Cardiac septum (tissue), 1 donor: ENCODE measurements around the gene GNAL. TPM values are rescaled to one million over a fixed set of nuclear protein-coding genes. Genes with fewer than 3 reads are reported as not detected.
"Not testable (repeated sequence)": the region's sequence is repeated elsewhere in the genome, so short reads cannot be mapped to it uniquely, and the experiment has no call there.

Experiments
- DNase-seq: peaks from one replicate; pipeline ENCODE4 v3.0.0-alpha.2; 2020; ENCODE audit warnings: low spot score
- intact Hi-C: fragments of 100-400 bp; cut with DNase I; formaldehyde crosslinking; loops from one replicate; pipeline ENCODE4 v1.14.0; 2022
- total RNA-seq: library from RNA; stranded (reverse); fragmentation: NEBNext Ultra II Directional; extraction: Animal tissue kit (Norgen Biotek cat#: 25700); gene quantifications from one replicate; pipeline ENCODE4 v1.2.1, GENCODE V29; 2021
- donor health status: DM: no; HTN: no; CAD: no.

Gene GNAL
- total RNA-seq, 1 donor from 2014 or later = 1.1 TPM

- intact Hi-C loops = no loop called here
- DNase-seq = no peak
Observed at GRCh38 chr18:11828786-11829432, 139.8 kb downstream of the GNAL start.

DNA sequence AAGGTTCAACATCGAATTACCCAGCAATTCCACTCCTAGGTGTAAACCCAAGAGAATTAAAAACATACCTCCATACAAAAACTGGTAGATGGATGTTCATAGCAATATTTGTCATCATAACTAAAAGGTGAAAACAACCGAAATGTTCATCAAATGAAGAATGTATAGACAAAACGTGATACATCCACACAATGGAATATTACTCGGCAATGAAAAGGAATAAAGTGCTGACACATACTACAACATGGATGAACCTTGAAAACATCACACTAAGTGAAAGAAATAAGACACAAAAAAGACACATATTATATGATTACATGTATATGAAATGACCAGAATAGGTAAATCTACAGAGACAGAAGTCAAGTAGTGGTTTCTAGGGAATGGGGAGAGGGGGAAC is 141.5 kb downstream of the GNAL start:
- no peak for DNase-seq
- intact Hi-C loops = no loop called here

DNA sequence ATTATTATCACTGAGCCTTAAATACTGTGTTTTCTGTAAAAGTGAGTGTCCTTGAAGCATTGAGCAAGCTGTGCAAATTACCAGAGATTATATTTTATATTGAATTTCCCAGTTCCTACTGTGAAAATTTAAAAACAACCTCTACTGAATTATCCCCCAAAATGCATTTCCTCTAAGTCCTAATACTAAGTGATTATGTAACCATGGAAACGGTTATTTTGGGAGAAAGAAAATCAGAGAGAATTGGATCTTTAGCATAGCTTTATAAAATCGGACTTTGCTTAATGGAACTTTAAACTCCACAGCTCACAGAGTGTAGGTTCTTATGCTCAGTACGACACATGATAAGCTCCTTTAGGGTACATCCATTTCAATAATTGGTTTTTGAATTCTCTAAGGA is 142.9 kb downstream of the GNAL start:
- intact Hi-C loops = no loop called here
- DNase-seq = no peak

GRCh38 chr18:11834772-11835171 is 145.7 kb downstream of the GNAL start:
- intact Hi-C loops = no loop called here

GRCh38 chr18:11839556-11839955 is 150.5 kb downstream of the GNAL start:
- intact Hi-C loops = no loop called here
- DNase-seq = no peak

More at GRCh38 chr18:11834772-11835171, 145.7 kb downstream of the GNAL start:
- DNase-seq = no peak

DNA sequence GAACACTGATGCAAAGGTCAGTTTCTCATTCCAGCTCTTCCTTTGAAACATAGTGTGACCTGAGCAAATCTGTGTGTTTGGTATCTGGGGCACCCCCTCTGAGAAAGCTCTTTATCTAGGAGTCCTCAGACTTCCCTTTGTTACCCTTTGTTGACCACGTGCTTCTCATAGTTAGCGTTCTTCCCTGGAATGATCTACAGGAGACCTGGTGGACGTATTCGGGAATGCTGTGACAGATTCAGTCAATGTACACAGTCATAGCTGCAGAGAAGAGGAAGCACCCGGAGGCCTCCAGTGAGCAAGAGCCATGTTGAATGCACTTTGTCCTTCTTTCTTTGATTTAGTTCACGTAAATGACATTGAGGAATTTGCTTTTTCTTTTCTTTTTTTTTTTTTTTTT is 151.4 kb downstream of the GNAL start:
- no peak for DNase-seq
- intact Hi-C loops = no loop called here

- DNase-seq = no peak
Observed at GRCh38 chr18:11842562-11842961, 153.5 kb downstream of the GNAL start.

GRCh38 chr18:11844436-11844835 is 155.4 kb downstream of the GNAL start:
- intact Hi-C loops = no loop called here
- no peak for DNase-seq

More at GRCh38 chr18:11842562-11842961, 153.5 kb downstream of the GNAL start:
- intact Hi-C loops = no loop called here

DNA sequence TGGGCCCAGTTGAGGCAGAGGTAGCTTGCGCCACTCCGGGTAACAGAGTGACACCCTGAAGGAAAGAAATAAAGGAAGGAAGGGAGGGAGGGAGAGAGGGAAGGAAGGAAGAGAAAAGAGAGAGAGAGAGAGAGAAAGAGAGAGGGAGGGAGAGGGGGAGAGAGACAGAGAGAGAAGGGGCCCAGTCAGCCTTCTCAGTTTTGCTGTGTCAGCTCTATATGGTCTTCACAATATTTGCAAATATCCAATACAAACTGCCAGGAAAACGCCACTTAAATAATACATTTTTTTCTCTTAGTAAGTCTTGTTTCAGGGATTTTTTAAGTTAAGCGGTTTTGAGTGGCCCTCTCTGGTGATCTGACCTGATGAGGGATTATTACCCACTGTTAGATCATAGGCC is 156.6 kb downstream of the GNAL start:
- no peak for DNase-seq
- intact Hi-C loops = no loop called here

- intact Hi-C loops = no loop called here
- DNase-seq = no peak
Observed at GRCh38 chr18:11847811-11848210, 158.7 kb downstream of the GNAL start.

DNA sequence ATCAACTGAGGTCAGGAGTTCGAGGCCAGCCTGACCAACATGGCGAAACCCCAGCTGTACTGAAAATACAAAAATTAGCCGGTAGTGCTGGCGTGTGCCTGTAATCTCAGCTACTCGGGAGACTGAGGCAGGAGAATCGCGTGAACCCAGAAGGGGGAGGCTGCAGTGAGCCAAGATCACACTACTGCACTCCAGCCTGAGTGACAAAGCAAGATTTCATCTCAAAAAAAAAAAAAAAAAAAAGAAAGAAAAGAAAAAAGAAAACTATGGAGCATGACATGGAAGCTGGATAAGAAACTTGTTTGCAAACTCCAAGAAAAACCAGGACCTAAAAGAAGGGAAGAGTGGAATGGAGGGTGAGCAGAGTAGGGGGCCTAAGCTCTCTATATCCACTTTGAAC is 160.2 kb downstream of the GNAL start:
- intact Hi-C loops = no loop called here
- no peak for DNase-seq

DNA sequence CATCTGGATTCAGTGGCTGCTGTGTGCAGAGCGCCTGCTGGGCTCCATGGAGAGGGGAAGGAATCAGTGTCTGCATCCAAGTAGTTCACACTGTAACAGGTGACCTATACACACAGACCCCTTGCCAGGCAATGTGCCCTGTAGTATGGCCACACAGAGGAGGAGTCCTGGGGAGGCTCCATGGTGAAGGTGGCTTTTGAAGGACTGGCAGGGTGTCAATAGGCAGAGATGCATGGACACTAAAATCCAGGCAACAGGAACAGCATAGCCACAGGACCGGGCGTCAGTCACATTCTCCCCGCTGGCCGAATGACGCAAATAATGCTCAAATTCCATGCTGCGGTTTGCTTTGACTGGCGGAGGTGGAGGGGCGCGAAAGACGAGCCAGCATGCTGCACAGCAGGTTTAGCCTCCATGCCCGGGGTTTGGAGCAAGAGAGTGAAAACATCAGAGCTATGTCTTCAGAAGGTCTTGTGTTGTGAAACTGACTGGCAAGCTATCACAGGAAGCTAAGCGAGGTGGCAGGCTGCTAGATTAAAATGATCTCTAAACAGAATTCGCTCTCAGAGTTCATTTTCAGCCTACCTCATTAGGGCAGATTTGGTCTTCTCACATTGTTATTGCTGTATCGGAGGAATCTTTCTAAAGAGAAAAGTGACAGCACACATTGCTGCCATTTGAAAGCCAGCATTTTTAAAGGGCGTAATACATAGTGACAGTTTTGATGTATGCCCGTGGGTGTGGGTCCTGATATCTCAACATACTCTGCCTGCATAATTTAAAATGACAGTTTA is 161.0 kb downstream of the GNAL start:
- DNase-seq = peak; percentile 80
- intact Hi-C loops = loop anchor here (2.0 kb wide), 1 partner anchor 59 kb away; the partner anchor contains the start of gene MPPE1

DNA sequence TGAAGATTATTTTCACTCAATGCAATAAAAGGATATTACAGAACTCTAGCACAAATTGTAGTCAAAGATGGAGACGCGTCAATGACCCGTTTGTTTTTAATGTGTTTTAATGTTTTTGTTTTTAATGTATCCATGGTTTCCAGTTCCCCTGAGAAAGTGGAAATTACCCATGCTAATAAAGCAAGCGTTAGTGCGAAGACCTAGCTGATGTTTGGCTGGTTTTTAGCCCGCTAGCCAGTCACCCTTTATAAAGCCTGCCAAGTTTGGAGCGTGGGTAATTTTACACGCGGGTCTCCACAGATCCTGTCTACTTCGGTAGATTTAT is 161.7 kb downstream of the GNAL start:
- intact Hi-C loops = loop anchor here (2.0 kb wide), 1 partner anchor 58 kb away; the partner anchor contains the start of gene MPPE1
- DNase-seq = no peak

- DNase-seq = peak; percentile 99
- intact Hi-C loops = loop anchor here (2.0 kb wide), 1 partner anchor 58 kb away; the partner anchor contains the start of gene MPPE1
Observed at GRCh38 chr18:11851146-11851805, 162.2 kb downstream of the GNAL start, which contains the start of gene CHMP1B. Gene CHMP1B, plus strand, starts transcription at chr18:11851413. Its CDS starts 99 bp downstream, at chr18:11851512.

GRCh38 chr18:11851806-11852337 is 162.8 kb downstream of the GNAL start:
- DNase-seq = no peak
- intact Hi-C loops = loop anchor here (2.0 kb wide), 1 partner anchor 57 kb away; the partner anchor contains the start of gene MPPE1

- DNase-seq, intact Hi-C loops: not testable (repeated sequence)
Observed at GRCh38 chr18:11854554-11854953, 165.5 kb downstream of the GNAL start.

- DNase-seq = no peak
- intact Hi-C loops = no loop called here
Observed at GRCh38 chr18:11857177-11857887, 168.3 kb downstream of the GNAL start.

DNA sequence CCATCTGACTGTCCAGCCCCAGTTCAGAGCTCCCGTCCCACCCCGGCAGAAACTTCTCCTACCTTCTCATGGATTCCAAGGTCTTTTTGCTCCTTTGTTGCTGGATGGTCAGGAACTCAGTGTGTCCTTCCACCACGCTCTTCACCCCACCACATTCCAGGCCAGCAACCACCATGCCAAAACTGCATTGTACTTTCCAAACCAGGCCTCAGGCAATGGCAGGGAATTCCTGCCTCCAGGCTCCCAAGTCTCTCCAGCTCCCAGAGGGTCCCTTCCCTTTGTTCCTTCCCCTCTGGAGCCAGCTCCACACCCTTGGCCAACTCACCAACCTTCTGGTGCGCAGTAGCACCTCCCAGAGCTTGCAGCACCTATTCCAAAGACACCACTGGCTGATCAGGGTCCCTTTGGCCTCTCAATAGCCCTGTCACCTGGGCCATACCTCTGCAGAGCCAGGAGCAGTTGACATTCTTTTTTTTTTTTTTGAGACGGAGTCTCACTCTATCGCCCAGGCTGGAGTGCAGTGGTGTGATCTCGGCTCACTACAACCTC is 170.3 kb downstream of the GNAL start:
- intact Hi-C loops = no loop called here
- no peak for DNase-seq

DNA sequence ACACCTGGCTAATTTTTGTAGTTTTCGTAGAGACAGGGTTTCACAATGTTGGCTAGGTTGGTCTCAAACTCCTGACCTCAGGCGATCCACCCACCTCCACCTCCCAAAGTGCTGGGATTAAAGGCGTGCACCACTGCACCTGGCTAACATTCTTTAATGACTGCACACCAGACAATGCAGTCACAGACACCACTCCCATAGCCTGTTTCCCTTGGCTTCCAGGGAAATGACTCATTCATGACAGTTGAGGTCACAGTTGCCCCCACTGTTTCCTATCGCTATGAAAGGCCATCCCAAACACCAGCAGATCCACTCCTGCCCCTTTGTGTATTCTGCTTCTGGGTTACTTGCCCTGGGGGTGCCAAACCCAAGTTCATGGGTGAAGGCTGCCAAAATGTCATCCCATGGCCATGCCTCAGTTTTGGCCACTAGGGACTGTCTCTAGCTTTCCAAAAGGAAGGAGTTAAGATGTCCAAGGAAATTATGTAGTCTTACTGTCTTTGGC is 170.9 kb downstream of the GNAL start:
- intact Hi-C loops = no loop called here
- DNase-seq = no peak
